Kidney (tissue), 14 donors: Measurements from ENCODE around the gene CLEC3B. TPM values are rescaled to one million over a fixed set of nuclear protein-coding genes. Genes with fewer than 3 reads are reported as not detected.

Experiments used
- DNase-seq, 5 donors: peaks; one replicate each; pipeline ENCODE4 v3.0.0-alpha.2; 2013 to 2020
- FAIRE-seq: peaks from 2 replicates; lab custom pipeline; 2012; peaks lifted over from hg19 to GRCh38; lab: Jason Lieb, UNC
- H3K27ac ChIP-seq, 2 donors: one replicate each; pipeline ENCODE4 v1.7.0; 2013; ENCODE audit warnings: low read depth in 2 of 2, low read length in 2 of 2, inconsistent platforms in 1 of 2
- H3K27me3 ChIP-seq: one replicate; pipeline ENCODE4 v1.7.1; 2013; ENCODE audit warnings: low read length, inconsistent platforms; ENCODE audit not compliant: control insufficient read depth, insufficient read depth
- H3K36me3 ChIP-seq, 3 donors: one replicate each; pipeline versions ENCODE4 v1.7.0 to v1.7.1; 2013; ENCODE audit warnings: low read length in 3 of 3, control low read depth in 1 of 3, inconsistent platforms in 1 of 3; ENCODE audit not compliant: insufficient read depth in 3 of 3, control insufficient read depth in 2 of 3
- H3K4me1 ChIP-seq, 3 donors: one replicate each; pipeline versions ENCODE4 v1.7.0 to v1.7.1; 2013; ENCODE audit warnings: low read length in 3 of 3, inconsistent platforms in 1 of 3, low read depth in 1 of 3; ENCODE audit not compliant: control insufficient read depth in 2 of 3, insufficient read depth in 2 of 3
- H3K4me3 ChIP-seq, 3 donors: one replicate each; pipeline versions ENCODE4 v1.7.0 to v1.8.1; 2013; ENCODE audit warnings: low read length in 3 of 3, control low read depth in 1 of 3, inconsistent platforms in 1 of 3
- H3K9ac ChIP-seq, 3 donors: one replicate each; pipeline versions ENCODE4 v1.7.0 to v1.7.1; 2013; ENCODE audit warnings: low read length in 3 of 3, control low read depth in 1 of 3, inconsistent platforms in 1 of 3
- H3K9me3 ChIP-seq, 3 donors: one replicate each; pipeline versions ENCODE4 v1.7.0 to v1.7.1; 2013; ENCODE audit warnings: low read length in 3 of 3, control low read depth in 1 of 3, inconsistent platforms in 1 of 3; ENCODE audit not compliant: control insufficient read depth in 2 of 3, insufficient read depth in 1 of 3
- intact Hi-C: fragments of 100-400 bp; cut with DNase I; formaldehyde crosslinking; loops from one replicate; pipeline ENCODE4 v1.11.1; 2022
- polyA plus RNA-seq: library from polyadenylated mRNA; stranded (reverse); fragments of 350-450 nt; fragmentation: Illumina TruSeq; extraction: RNeasy Lipid Tissue Mini Kit (QIAGEN cat#74804); gene quantifications from one replicate; pipeline ENCODE4 v1.2.3, GENCODE V29; 2014; ENCODE audit warnings: low read depth, low replicate concordance; ENCODE audit not compliant: insufficient read depth
- total RNA-seq: library from RNA; stranded (reverse); fragmentation: NEBNext Ultra II Directional; extraction: Animal tissue kit (Norgen Biotek cat#: 25700); gene quantifications from one replicate; pipeline ENCODE4 v1.2.1, GENCODE V29; 2021
- TF ChIP-seq, protein P1 (sequence below): IDR thresholded peaks from 3 replicates; pipeline ENCODE4 v1.5.1; 2012; ENCODE audit warnings: mild to moderate bottlenecking, moderate library complexity, borderline replicate concordance; ENCODE audit not compliant: insufficient read depth; ENCODE audit errors: extremely low read depth
- donor health status: control.
- donor health status: control.
- donor health status: control.
- donor health status: control.
- donor health status: control.
- donor health status: DM: yes; HTN: yes; CAD: no.
- donor health status: Normal renal cell carcinoma (clear cell type).

CLEC3B gene
- total and polyA plus RNA-seq, 2 donors from 2014 or later, result 45.3 to 284 TPM

DNA sequence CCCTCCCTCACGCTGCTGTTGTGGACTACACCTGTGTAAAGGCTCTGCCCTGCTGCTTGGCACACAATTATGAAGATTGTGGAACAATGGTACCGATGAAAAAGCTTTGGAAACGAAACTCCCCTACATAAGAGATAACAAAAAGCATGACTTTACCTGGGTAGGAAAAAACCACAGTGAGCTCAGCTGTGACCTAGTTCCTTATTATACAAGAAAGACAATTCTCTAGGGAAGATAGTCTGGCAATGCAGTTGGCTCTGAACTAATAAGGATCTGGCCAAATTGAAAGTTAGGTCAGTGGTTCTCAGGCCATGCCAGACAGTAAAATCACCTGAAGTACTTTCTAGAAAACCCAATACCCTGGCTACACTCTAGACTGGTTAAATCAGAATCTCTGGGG is 16.1 kb downstream of the CLEC3B start:
- intact Hi-C loops, result no loop called here
- H3K9me3 ChIP-seq, result no peaks in the 10 kb centered on the region
- TF ChIP-seq, protein P1, sequence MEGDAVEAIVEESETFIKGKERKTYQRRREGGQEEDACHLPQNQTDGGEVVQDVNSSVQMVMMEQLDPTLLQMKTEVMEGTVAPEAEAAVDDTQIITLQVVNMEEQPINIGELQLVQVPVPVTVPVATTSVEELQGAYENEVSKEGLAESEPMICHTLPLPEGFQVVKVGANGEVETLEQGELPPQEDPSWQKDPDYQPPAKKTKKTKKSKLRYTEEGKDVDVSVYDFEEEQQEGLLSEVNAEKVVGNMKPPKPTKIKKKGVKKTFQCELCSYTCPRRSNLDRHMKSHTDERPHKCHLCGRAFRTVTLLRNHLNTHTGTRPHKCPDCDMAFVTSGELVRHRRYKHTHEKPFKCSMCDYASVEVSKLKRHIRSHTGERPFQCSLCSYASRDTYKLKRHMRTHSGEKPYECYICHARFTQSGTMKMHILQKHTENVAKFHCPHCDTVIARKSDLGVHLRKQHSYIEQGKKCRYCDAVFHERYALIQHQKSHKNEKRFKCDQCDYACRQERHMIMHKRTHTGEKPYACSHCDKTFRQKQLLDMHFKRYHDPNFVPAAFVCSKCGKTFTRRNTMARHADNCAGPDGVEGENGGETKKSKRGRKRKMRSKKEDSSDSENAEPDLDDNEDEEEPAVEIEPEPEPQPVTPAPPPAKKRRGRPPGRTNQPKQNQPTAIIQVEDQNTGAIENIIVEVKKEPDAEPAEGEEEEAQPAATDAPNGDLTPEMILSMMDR, result no peak
- no peaks in the 10 kb centered on the region for H3K27me3 ChIP-seq
- no peaks in the 10 kb centered on the region for H3K4me1 ChIP-seq
- H3K36me3 ChIP-seq, result no peaks in the 10 kb centered on the region
- H3K27ac ChIP-seq, result no peak overlapping the region
- no peak overlapping the region for H3K4me3 ChIP-seq
- DNase-seq (no peak), FAIRE-seq (no peak)
- no peak overlapping the region for H3K9ac ChIP-seq

DNA sequence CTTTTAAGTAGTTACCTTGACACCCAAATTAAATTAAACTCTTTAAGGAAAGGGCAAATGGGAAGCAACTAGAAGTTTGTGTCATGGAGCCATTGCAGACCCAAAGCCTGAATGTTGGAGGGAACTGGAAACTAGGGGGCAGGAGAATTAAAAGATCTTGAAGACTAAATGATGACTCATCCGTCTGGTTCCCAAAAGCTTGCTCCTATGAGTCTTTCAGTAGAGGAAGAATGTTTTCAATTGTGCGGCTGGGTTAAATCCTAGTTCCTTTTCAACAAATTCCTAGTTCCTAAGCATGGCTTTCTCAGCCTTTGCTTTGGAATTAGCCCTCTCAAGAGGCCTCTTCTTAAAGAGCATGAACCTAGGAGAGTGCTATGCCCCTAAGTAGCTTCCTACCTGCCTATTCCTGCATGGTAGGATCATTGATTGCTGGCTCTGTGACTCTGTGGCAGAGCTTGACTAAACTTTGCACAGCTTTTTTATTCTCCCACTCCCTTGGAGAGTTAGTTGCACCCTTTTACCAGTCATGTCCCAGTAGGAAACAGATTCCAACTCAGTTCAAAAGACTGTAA is 17.7 kb downstream of the CLEC3B start:
- no peak overlapping the region for H3K27ac ChIP-seq
- H3K9ac ChIP-seq, result no peak overlapping the region
- H3K9me3 ChIP-seq, result no peaks in the 10 kb centered on the region
- intact Hi-C loops, result no loop called here
- TF ChIP-seq, protein P1, result no peak
- H3K4me1 ChIP-seq, result no peaks in the 10 kb centered on the region
- H3K27me3 ChIP-seq, result no peaks in the 10 kb centered on the region
- H3K36me3 ChIP-seq, result no peaks in the 10 kb centered on the region
- DNase-seq (no peak), FAIRE-seq (no peak)
- H3K4me3 ChIP-seq, result no peak overlapping the region

DNA sequence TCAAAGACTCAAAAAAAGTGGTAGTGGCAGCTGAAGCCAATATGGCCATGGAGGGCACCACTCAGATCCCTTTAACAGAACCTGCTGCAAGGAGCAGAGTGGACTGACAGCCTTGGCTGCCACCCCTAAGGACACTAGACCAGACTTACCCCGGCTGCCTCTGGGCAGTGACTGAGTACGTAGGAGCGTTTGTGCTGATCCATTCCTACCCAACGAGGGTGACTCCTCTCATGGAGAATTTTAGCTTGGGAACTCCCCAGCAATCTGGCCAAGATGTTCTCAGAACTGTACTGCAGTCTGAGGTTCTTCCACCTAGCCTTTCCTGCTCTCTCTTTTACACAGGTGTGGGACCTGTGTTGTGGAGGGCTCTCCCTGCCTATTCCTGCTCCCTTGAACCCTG is 22.1 kb downstream of the CLEC3B start:
- TF ChIP-seq, protein P1, result no peak
- DNase-seq (no peak), FAIRE-seq (no peak)
- intact Hi-C loops, result no loop called here
- Histone ChIP-seq H3K4me3 (no peak overlapping the region), H3K9me3 (no peaks in the 10 kb centered on the region), H3K9ac (no peak overlapping the region), H3K27ac (no peak overlapping the region), H3K4me1 (no peaks in the 10 kb centered on the region), H3K27me3 (no peaks in the 10 kb centered on the region), H3K36me3 (no peaks in the 10 kb centered on the region)

DNA sequence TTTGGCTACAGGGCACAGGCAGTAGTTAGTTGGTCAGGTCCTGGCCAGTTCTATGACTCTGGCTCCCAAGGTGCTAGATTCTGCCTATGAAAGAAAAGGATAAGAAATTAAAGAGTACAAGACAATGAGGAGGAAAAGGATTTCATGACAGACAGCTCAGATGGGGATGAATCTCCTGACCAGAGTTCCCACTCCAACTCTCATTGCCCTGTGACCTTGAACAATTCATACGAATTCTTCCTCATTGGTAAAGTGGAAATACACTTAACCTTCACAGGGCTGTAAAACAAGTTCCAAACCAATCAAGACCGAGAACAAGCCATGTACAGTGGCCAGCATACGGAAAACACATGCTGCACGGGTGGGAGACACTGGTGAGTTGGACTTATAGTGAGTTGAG is 23.7 kb downstream of the CLEC3B start:
- H3K9ac ChIP-seq, result no peak overlapping the region
- intact Hi-C loops, result no loop called here
- no peaks in the 10 kb centered on the region for H3K9me3 ChIP-seq
- H3K27me3 ChIP-seq, result no peaks in the 10 kb centered on the region
- H3K4me3 ChIP-seq, result no peak overlapping the region
- H3K4me1 ChIP-seq, result no peaks in the 10 kb centered on the region
- FAIRE-seq (no peak), DNase-seq (no peak)
- no peak overlapping the region for H3K27ac ChIP-seq
- TF ChIP-seq, protein P1, result no peak
- no peaks in the 10 kb centered on the region for H3K36me3 ChIP-seq
